Prostate gland (tissue), 2 donors: ENCODE results near the gene TBXA2R. TPM values are rescaled to one million over a fixed set of nuclear protein-coding genes. Genes with fewer than 3 reads are reported as not detected.

Experiments used
- DNase-seq: peaks from one replicate; pipeline ENCODE4 v3.0.0-alpha.2; 2019; ENCODE audit warnings: low spot score
- H3K27ac ChIP-seq, 2 donors: fragments of 200-600 bp; sonication (generic); 2 replicates each; pipeline ENCODE4 v1.5.1; 2017 to 2019
- H3K27me3 ChIP-seq: fragments of 200-600 bp; sonication (generic); replicated peaks from 2 replicates; pipeline ENCODE4 v1.5.1; 2019; ENCODE audit not compliant: insufficient read depth
- H3K36me3 ChIP-seq, 2 donors: fragments of 200-600 bp; sonication (generic); 1 replicate in 1 of 2; 2 replicates in 1 of 2; pipeline versions ENCODE4 v1.5.1 to v1.8.1; 2017 to 2019
- H3K4me1 ChIP-seq: fragments of 200-600 bp; sonication (generic); replicated peaks from 2 replicates; pipeline ENCODE4 v1.5.1; 2019
- H3K4me3 ChIP-seq, 2 donors: fragments of 200-600 bp; sonication (generic); 2 replicates each; pipeline ENCODE4 v1.5.1; 2017 to 2019
- H3K9me3 ChIP-seq: fragments of 200-600 bp; sonication (generic); 2 replicates; pipeline ENCODE4 v1.5.1; 2017
- CTCF ChIP-seq, 4 experiments: fragments of 200-600 bp in 2 of 4; fragments of 450-650 bp in 2 of 4; sonication (generic) in 2 of 4; IDR thresholded peaks; 1 replicate in 3 of 4; 2 replicates in 1 of 4; pipeline ENCODE4 v1.5.1; 2016 to 2019; ENCODE audit warnings: antibody characterized with exemption in 4 of 4, mild to moderate bottlenecking in 2 of 4, moderate library complexity in 2 of 4
- POLR2A ChIP-seq: fragments of 450-650 bp; IDR thresholded peaks from one replicate; pipeline ENCODE4 v1.6.1; 2016; ENCODE audit warnings: antibody characterized with exemption, mild to moderate bottlenecking
- POLR2AphosphoS5 ChIP-seq: sonication (generic); formaldehyde crosslinking; IDR thresholded peaks from one replicate; pipeline ENCODE4 v1.6.1; 2017; ENCODE audit warnings: antibody characterized with exemption
- WGBS: methylation state at CpG from one replicate; pipeline ENCODE4 v1.1.5; 2018; 5-methylcytosine and 5-hydroxymethylcytosine counted together
- intact Hi-C: fragments of 100-400 bp; cut with DNase I; formaldehyde crosslinking; loops from one replicate; pipeline ENCODE4 v1.14.2; 2022
- total RNA-seq, 2 donors: library from RNA; depleted of rRNA; stranded (reverse); fragments of >200 nt; gene quantifications; one replicate each; pipeline ENCODE4 v1.1.0, GENCODE V29; 2016

Gene TBXA2R
- total RNA-seq, 2 donors from 2014 or later = 1.1 to 4.0 TPM

GRCh38 chr19:3612901-3613741 is 6.4 kb upstream of the TBXA2R start:
- peaks cover 0 to 10% of the 10 kb centered on the region in 2 donors for H3K36me3 ChIP-seq
- WGBS = 91% methylated on average over 71 of the region's 79 CpGs
- no peaks in the 10 kb centered on the region for H3K9me3 ChIP-seq
- H3K27me3 ChIP-seq = no peaks in the 10 kb centered on the region
- TF ChIP-seq POLR2AphosphoS5 (no peak), POLR2A (no peak), CTCF (IDR thresholded peaks at IDR 0.05) (no peak)
- no peaks in the 10 kb centered on the region for H3K4me1 ChIP-seq
- no peak for DNase-seq
- H3K4me3 ChIP-seq = no peak overlapping the region
- intact Hi-C loops = loop anchor here (10.0 kb wide), 1 partner anchor 308 kb away; no protein-coding TSS in a partner anchor
- H3K27ac ChIP-seq = no peak overlapping the region

- Histone ChIP-seq H3K27me3 (no peaks in the 10 kb centered on the region), H3K27ac (no peak overlapping the region), H3K4me3 (no peak overlapping the region), H3K4me1 (peaks cover under 1% of the 10 kb centered on the region), H3K9me3 (no peaks in the 10 kb centered on the region), H3K36me3 (peaks cover 0 to 10% of the 10 kb centered on the region in 2 donors)
- TF ChIP-seq CTCF (IDR thresholded peaks at IDR 0.05) = no peak
- no peak for TF ChIP-seq POLR2AphosphoS5
- no peak for TF ChIP-seq POLR2A
- intact Hi-C loops = loop anchor here (10.0 kb wide), 1 partner anchor 308 kb away; no protein-coding TSS in a partner anchor
- WGBS = 95% methylated on average over 33 of the region's 33 CpGs
- no peak for DNase-seq
Observed at GRCh38 chr19:3612330-3612729, 5.7 kb upstream of the TBXA2R start.

- WGBS = 96% methylated on average over 36 of the region's 36 CpGs
- no peak for DNase-seq
- H3K4me1 ChIP-seq = peaks cover 4% of the 10 kb centered on the region
- H3K36me3 ChIP-seq = peaks cover 0 to 10% of the 10 kb centered on the region in 2 donors
- H3K27ac ChIP-seq = no peak overlapping the region
- no peak overlapping the region for H3K4me3 ChIP-seq
- H3K27me3 ChIP-seq = no peaks in the 10 kb centered on the region
- intact Hi-C loops = loop anchor here (10.0 kb wide), 1 partner anchor 307 kb away; no protein-coding TSS in a partner anchor
- TF ChIP-seq POLR2AphosphoS5 = no peak
- TF ChIP-seq CTCF (IDR thresholded peaks at IDR 0.05) = no peak
- no peak for TF ChIP-seq POLR2A
- H3K9me3 ChIP-seq = no peaks in the 10 kb centered on the region
Observed at GRCh38 chr19:3611841-3612240, 5.2 kb upstream of the TBXA2R start.

- Histone ChIP-seq H3K9me3 (no peaks in the 10 kb centered on the region), H3K27me3 (no peaks in the 10 kb centered on the region), H3K4me1 (peaks cover 7% of the 10 kb centered on the region), H3K36me3 (peaks cover 0 to 10% of the 10 kb centered on the region in 2 donors), H3K4me3 (no peak overlapping the region), H3K27ac (no peak overlapping the region)
- DNase-seq = no peak
- 87% methylated on average over 41 of the region's 41 CpGs for WGBS
- intact Hi-C loops = loop anchor here (10.0 kb wide), 1 partner anchor 306 kb away; no protein-coding TSS in a partner anchor
- TF ChIP-seq POLR2A (no peak), POLR2AphosphoS5 (no peak), CTCF (IDR thresholded peaks at IDR 0.05) (no peak)
Observed at GRCh38 chr19:3610745-3611717, 4.4 kb upstream of the TBXA2R start.
